NCI-H345 (cell line): ENCODE results near the gene HDAC7.
A peak's percentile ranks its signal among the peaks of the same experiment; 100 is the strongest.
"Not testable (repeated sequence)": the region's sequence is repeated elsewhere in the genome, so short reads cannot be mapped to it uniquely, and the experiment has no call there.

ENCODE experiments used
- DNase-seq: peaks from one replicate; lab custom pipeline; 2025; lab: John Stamatoyannopoulos, UW

HDAC7 gene

DNA sequence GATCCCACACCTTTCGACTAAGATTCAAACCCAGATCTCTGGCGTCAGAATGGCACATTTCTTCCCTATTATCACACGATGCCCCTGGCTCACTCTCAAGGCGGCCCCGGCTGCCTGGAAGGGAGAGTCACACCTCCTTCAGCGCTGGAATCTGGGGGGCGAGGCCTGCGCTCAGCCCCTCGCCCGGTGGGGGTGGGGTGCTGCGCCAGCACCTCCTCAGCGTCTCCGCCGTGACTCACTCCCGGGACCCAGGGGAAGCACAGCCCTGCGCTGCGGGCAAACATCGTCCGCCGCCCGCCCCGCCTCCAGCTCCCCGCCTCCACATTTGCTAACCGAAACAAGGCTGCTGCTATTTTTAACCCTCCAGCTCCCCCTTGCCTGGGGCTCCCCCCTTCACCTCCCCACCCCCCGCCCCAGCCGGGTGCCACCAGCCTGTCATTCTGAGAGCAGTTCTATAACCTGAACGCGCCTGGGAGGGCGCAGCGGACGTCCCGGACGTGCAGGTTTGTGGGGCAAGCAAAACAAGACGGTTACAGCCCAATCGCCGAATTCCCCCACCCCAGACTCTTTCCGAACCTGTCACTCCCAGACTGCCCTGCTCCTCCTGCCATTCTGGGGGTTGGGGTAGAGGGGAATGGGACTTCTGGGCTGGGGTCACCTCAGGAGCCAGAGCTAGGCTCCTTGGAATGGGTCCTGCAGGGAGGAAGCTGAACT lies 6.7 kb downstream of the HDAC7 start:
- DNase-seq = no peak

- DNase-seq = no peak
Observed at GRCh38 chr12:47811581-47812484, 7.9 kb downstream of the HDAC7 start.

DNA sequence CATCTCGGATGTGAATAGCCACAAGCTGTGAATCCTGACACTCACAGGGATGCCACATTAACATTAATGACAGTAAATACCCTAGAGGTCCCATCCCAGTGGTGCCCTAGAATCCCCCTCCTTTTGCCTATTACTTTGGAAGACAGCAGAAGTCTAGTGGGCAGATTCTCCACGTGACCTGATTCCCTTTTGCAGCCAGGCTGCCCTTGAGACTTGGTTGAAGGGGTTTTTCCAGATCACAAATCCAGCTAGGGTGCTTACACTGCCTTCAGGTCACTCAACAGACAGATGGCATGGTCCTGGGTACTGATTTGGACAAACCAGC lies 8.7 kb downstream of the HDAC7 start:
- DNase-seq = no peak

GRCh38 chr12:47809518-47809917 lies 10.2 kb downstream of the HDAC7 start:
- DNase-seq = not testable (repeated sequence)

DNA sequence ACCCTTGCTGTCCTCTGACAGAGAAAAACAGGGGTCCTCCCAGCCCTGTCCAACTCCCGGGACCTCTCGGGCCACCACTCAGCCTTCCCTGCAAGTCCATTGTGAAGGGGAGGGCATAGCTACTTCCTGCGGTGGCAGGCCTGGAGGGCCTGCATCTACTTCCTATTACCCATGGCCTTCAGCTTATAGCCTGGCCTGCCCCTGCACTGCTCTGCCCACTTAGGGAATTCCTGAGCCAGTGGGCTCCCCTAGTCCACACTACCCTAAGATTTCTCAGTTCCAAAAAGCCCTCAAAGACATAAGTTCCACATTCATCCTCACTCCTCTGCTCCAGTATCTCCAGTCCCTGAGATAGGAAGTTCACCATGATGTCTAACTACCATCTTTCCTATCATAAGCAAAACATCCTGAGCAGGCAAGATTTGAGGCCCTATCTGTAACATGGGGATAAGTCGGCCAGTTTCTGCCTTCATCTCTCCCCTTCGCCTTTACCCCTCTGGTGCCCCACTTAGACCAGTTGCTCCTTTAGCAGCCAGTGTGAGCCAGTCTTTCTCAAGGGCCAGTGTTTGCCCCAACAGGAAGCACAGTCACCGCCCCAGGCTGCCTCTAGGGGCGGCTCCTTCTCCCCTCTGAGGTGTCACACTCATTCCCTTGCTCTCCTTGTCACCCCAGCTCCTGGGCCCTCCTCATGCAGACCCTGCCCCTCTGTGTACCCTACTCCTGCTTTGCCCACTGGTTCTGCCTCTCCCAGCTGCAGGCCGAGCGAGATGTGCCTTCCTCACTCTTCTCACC lies 10.9 kb downstream of the HDAC7 start:
- no peak for DNase-seq

DNA sequence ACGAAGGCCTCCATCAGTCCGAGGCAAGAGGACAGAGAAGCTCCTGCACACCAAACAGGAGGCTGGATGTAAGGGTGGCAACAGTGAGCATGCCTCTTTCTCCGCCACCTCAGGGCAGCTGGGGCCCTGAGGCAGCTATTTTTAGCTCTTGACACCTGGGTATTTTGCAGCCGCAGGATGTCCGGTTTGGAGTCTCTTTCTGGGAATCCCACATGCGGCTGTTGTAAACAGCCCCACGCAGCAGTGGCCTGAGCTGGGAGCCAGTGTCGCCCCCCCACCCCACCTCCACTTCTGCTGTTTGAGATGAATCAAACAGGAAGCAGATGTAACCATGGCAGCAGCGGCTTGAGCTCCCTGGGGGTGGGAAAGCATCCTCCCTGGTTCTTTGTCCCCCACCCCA lies 11.7 kb downstream of the HDAC7 start:
- DNase-seq = no peak

DNA sequence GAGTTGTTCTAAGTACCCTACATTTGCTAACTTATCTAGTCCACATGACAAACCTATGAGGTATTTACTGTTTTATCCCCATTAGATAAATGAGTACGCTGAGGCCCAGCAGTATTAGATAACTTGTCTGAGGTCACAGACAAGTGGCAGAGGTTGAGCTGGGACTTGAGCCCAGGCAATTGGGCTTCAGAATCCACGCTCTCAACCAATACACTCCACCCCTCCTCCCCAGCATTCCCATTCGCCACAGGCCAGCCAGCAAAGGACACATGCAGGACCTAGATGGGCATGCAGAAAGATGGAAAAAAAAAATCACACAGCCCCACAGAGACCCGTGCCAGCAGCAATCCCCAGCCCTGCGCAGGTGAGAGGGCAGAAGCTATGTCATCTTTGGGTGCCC lies 12.4 kb downstream of the HDAC7 start:
- no peak for DNase-seq

DNA sequence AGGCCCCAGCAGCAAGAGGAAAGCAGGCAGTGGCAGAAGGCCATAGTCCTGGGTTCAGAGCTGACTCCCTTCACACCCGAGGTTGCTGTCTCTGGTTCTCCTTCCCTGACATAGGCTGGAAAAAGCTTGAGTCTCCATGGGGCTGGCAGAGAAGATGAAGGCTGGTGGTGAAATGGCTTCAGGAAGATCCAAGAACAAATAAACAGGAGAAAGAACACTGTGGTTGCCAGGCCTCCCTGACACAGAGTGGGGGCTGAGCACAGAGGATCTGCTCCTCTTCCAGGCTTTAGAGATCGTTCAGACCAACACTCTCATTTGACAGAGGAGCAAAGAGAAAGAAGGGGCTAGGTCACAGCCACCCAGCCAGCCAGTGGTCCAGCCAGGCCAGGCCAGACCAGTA lies 14.3 kb downstream of the HDAC7 start:
- DNase-seq = no peak

DNA sequence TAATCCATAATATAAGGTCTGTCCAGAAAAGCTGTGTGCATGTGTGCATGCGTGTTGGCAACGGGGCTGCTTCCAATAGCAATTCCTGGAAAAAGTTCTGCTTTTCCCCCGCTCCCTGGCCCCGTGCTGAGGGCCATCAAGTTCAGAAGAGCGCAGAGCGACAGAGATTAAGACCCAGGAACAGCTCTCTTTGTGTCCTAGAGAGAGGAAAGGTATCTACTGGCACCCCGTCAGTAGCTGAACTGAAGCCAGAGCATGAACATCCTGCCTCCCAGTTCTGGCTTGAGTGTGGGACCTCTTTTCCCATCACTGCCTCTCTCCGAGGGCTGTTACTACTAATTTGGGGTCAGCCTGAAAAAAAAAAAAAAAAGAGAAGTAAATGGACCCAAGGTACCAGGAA lies 15.5 kb downstream of the HDAC7 start:
- no peak for DNase-seq

GRCh38 chr12:47803191-47803875 lies 16.4 kb downstream of the HDAC7 start:
- no peak for DNase-seq

- DNase-seq = no peak
Observed at GRCh38 chr12:47802312-47802711, 17.4 kb downstream of the HDAC7 start.

DNA sequence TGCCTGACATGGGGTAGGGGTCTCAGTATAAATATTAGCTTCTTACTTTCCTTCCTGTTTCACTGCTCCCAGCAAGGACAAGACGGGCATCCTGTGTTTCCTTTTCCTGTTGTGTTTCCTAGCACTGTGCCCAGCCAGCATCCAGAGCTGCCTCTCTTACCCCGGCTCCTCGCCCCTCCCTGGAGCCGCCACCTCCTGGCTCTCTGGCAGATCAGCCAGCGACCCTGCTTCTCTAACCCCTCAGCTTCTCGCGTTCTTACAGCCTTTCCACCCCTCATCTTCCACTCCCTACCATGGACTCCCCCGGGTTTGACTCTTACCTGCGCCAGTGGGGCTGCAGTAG lies 17.8 kb downstream of the HDAC7 start:
- no peak for DNase-seq

GRCh38 chr12:47801170-47801903 lies 18.4 kb downstream of the HDAC7 start:
- DNase-seq = no peak

DNA sequence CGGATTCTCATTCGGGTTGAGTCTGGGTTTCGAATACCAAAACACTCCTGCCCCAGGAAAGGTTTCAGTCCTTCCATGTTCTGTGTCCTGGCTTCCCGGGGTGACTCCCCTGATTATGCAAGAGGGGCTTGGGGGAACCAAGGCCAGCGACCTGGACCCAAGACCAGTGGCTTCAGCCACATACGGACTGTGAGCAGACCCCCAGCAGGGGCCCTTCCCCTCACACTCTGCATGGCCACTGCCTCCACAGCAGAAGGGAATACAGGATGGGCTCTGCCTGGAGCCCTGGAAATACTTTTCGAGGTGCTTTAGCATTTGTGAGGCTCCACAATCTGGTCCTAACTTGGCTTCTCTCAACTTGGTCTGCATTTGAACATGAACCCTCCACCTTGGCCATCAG lies 19.1 kb downstream of the HDAC7 start:
- DNase-seq = no peak

- DNase-seq = no peak
Observed at GRCh38 chr12:47799357-47799955, 20.2 kb downstream of the HDAC7 start.

GRCh38 chr12:47798382-47798948 lies 21.2 kb downstream of the HDAC7 start:
- DNase-seq = no peak

GRCh38 chr12:47797441-47797840 lies 22.3 kb downstream of the HDAC7 start:
- DNase-seq = peak; percentile 7

- DNase-seq = no peak
Observed at GRCh38 chr12:47795814-47796411, 23.8 kb downstream of the HDAC7 start.

DNA sequence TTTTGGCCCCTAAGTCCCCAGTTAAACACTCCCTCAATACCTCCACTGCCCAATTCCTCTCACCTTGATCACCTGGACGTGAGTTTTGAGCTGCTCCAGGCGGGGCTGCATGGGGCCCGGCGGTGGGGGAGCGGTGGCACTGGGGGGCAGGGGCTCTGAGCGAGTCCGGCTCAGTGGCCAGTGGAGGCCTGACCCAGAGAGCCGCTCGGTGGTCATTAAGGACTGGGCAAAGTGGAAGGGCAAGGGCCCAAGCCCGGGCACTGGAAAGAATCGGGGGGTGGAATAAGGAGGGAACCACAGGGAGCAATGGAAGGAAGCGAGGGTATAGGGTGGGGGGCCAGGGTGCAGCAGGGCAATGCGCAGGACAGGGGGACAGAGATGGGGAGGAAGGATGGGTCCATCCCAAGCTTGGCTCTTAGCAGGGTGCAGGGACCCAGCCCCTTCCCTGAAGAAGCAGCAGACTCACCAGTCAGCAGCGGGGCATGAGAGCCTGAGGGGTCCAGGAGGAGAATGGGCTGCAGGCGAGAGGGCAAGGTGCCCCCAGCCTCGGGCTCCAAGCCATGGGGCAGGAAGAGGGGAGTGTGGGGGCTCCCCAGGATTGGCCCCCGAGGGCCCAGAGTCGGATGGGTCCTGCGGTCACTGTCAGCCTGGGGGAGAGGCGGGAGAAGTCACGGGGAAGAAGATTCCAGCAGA lies 24.4 kb downstream of the HDAC7 start:
- DNase-seq = no peak

DNA sequence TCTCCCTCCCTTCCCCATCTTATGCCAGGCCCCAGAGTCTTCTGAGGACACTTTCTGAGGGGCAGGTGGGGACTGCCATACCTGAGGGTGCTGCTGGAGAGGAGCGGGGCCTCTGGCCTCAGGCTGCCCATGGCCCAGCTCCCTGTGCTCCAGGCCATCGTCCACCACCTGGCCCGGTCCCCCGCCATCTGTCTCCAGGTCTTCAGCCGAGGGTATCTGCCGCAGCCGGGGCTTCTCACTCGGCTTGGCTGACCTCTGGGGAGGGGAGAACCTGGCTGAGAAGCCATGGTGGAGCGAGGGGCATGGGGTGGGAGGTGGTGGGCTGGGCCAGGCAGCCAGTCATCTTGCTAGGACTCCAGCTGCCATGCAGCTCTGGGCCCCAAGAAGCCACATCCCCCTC lies 25.0 kb downstream of the HDAC7 start:
- DNase-seq = no peak
